GM21390 (cell line): ENCODE data around the gene ZNF608.

Source experiments
- ATAC-seq: cut with Tn5 transposase; IDR thresholded peaks from one replicate; pipeline ENCODE4 v1.9.1; 2021; ENCODE audit not compliant: unreplicated experiment

ZNF608 gene

GRCh38 chr5:124719113-124719967 is 27.1 kb downstream of the ZNF608 start:
- ATAC-seq = no peak

- ATAC-seq = no peak
Measured at GRCh38 chr5:124718380-124718789, 28.1 kb downstream of the ZNF608 start.

GRCh38 chr5:124716169-124716568 is 30.3 kb downstream of the ZNF608 start:
- ATAC-seq = no peak

GRCh38 chr5:124714910-124715309 is 31.5 kb downstream of the ZNF608 start:
- no peak for ATAC-seq

GRCh38 chr5:124713595-124713994 is 32.8 kb downstream of the ZNF608 start:
- ATAC-seq = no peak

GRCh38 chr5:124712731-124713305 is 33.6 kb downstream of the ZNF608 start:
- no peak for ATAC-seq

- no peak for ATAC-seq
Measured at GRCh38 chr5:124708086-124708485, 38.4 kb downstream of the ZNF608 start.

- ATAC-seq = no peak
Measured at GRCh38 chr5:124707520-124707919, 38.9 kb downstream of the ZNF608 start.

GRCh38 chr5:124706729-124707361 is 39.6 kb downstream of the ZNF608 start:
- no peak for ATAC-seq

- ATAC-seq = no peak
Measured at GRCh38 chr5:124706051-124706450, 40.4 kb downstream of the ZNF608 start.

GRCh38 chr5:124705577-124705976 is 40.9 kb downstream of the ZNF608 start:
- no peak for ATAC-seq

- peak; percentile 71 for ATAC-seq
Measured at GRCh38 chr5:124704594-124705284, 41.7 kb downstream of the ZNF608 start.

GRCh38 chr5:124703995-124704394 is 42.4 kb downstream of the ZNF608 start:
- no peak for ATAC-seq

- peak; percentile 29 for ATAC-seq
Measured at GRCh38 chr5:124702525-124702924, 43.9 kb downstream of the ZNF608 start.

GRCh38 chr5:124701873-124702425 is 44.5 kb downstream of the ZNF608 start:
- ATAC-seq = no peak

GRCh38 chr5:124701016-124701415 is 45.4 kb downstream of the ZNF608 start:
- no peak for ATAC-seq

- no peak for ATAC-seq
Measured at GRCh38 chr5:124700333-124700732, 46.1 kb downstream of the ZNF608 start.

GRCh38 chr5:124698770-124699169 is 47.7 kb downstream of the ZNF608 start:
- ATAC-seq = no peak

- no peak for ATAC-seq
Measured at GRCh38 chr5:124697933-124698591, 48.4 kb downstream of the ZNF608 start.

- no peak for ATAC-seq
Measured at GRCh38 chr5:124697501-124697900, 48.9 kb downstream of the ZNF608 start.

- no peak for ATAC-seq
Measured at GRCh38 chr5:124696898-124697297, 49.5 kb downstream of the ZNF608 start.
